Measurements from ENCODE around the gene LDLRAD2.
"Not testable (repeated sequence)": the region's sequence is repeated elsewhere in the genome, so short reads cannot be mapped to it uniquely, and the experiment has no call there.

Gene LDLRAD2

GRCh38 chr1:21783679-21784603 lies 28.1 kb upstream of the LDLRAD2 start:
- DNase-seq: no peak

- DNase-seq: not testable (repeated sequence)
Observed at GRCh38 chr1:21785764-21786163, 26.3 kb upstream of the LDLRAD2 start.

GRCh38 chr1:21786640-21787039 lies 25.4 kb upstream of the LDLRAD2 start:
- DNase-seq: no peak

GRCh38 chr1:21793104-21793503 lies 19.0 kb upstream of the LDLRAD2 start:
- DNase-seq: no peak

- DNase-seq: no peak
Observed at GRCh38 chr1:21794656-21795055, 17.4 kb upstream of the LDLRAD2 start.

GRCh38 chr1:21795075-21795474 lies 17.0 kb upstream of the LDLRAD2 start:
- DNase-seq: no peak

- no peak for DNase-seq
Observed at GRCh38 chr1:21799730-21800129, 12.3 kb upstream of the LDLRAD2 start.

- no peak for DNase-seq
Observed at GRCh38 chr1:21801100-21801499, 11.0 kb upstream of the LDLRAD2 start.

GRCh38 chr1:21804536-21804935 lies 7.5 kb upstream of the LDLRAD2 start:
- no peak for DNase-seq

GRCh38 chr1:21813542-21813941 lies 1.5 kb downstream of the LDLRAD2 start:
- DNase-seq: no peak

- DNase-seq: peak; percentile 46
Observed at GRCh38 chr1:21814241-21814918, 2.3 kb downstream of the LDLRAD2 start.

GRCh38 chr1:21814981-21815582 lies 3.0 kb downstream of the LDLRAD2 start:
- DNase-seq: no peak

- DNase-seq: no peak
Observed at GRCh38 chr1:21815724-21816321, 3.8 kb downstream of the LDLRAD2 start.

GRCh38 chr1:21816602-21817302 lies 4.7 kb downstream of the LDLRAD2 start:
- DNase-seq: no peak

GRCh38 chr1:21818656-21819055 lies 6.6 kb downstream of the LDLRAD2 start:
- peak; percentile 28 for DNase-seq

GRCh38 chr1:21820597-21821232 lies 8.7 kb downstream of the LDLRAD2 start:
- DNase-seq: no peak

- no peak for DNase-seq
Observed at GRCh38 chr1:21821385-21822019, 9.4 kb downstream of the LDLRAD2 start.

GRCh38 chr1:21822349-21822748 lies 10.3 kb downstream of the LDLRAD2 start:
- DNase-seq: no peak

GRCh38 chr1:21823206-21823979 lies 11.3 kb downstream of the LDLRAD2 start:
- DNase-seq: no peak

GRCh38 chr1:21823980-21824702 lies 12.1 kb downstream of the LDLRAD2 start:
- no peak for DNase-seq

All from CD4-positive, alpha-beta T cell treated with Interleukin-6 for 4 hours (primary cell).